ENCODE measurements around the gene COLEC12.

- no peak for TF ChIP-seq ZBTB21 (tag by site-specific recombination; IDR thresholded peaks at IDR 0.05)
- TF ChIP-seq ZNF2 (tag by site-specific recombination; IDR thresholded peaks at IDR 0.05): no peak
- no peak for TF ChIP-seq ZNF423 (tag by site-specific recombination; IDR thresholded peaks at IDR 0.05)
- TF ChIP-seq HOXD13 (CRISPR knock-in tag; IDR thresholded peaks at IDR 0.05; ENCODE audit: borderline replicate concordance): no peak
- TF ChIP-seq, protein P1, sequence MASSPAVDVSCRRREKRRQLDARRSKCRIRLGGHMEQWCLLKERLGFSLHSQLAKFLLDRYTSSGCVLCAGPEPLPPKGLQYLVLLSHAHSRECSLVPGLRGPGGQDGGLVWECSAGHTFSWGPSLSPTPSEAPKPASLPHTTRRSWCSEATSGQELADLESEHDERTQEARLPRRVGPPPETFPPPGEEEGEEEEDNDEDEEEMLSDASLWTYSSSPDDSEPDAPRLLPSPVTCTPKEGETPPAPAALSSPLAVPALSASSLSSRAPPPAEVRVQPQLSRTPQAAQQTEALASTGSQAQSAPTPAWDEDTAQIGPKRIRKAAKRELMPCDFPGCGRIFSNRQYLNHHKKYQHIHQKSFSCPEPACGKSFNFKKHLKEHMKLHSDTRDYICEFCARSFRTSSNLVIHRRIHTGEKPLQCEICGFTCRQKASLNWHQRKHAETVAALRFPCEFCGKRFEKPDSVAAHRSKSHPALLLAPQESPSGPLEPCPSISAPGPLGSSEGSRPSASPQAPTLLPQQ (tag by site-specific recombination; IDR thresholded peaks at IDR 0.05): no peak
- TF ChIP-seq, protein P2, sequence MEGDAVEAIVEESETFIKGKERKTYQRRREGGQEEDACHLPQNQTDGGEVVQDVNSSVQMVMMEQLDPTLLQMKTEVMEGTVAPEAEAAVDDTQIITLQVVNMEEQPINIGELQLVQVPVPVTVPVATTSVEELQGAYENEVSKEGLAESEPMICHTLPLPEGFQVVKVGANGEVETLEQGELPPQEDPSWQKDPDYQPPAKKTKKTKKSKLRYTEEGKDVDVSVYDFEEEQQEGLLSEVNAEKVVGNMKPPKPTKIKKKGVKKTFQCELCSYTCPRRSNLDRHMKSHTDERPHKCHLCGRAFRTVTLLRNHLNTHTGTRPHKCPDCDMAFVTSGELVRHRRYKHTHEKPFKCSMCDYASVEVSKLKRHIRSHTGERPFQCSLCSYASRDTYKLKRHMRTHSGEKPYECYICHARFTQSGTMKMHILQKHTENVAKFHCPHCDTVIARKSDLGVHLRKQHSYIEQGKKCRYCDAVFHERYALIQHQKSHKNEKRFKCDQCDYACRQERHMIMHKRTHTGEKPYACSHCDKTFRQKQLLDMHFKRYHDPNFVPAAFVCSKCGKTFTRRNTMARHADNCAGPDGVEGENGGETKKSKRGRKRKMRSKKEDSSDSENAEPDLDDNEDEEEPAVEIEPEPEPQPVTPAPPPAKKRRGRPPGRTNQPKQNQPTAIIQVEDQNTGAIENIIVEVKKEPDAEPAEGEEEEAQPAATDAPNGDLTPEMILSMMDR (tag by site-specific recombination; IDR thresholded peaks at IDR 0.05): no peak
- TF ChIP-seq REST (tag by site-specific recombination; IDR thresholded peaks at IDR 0.05): no peak
- TF ChIP-seq ZNF677 (tag by site-specific recombination; IDR thresholded peaks at IDR 0.05): no peak
- TF ChIP-seq ZNF24 (tag by site-specific recombination; IDR thresholded peaks at IDR 0.05): no peak
Measured at GRCh38 chr18:341102-341501, 159.4 kb downstream of the COLEC12 start.

All from HEK293 (cell line).